ENCODE measurements around the gene ADAMTSL2. TPM values are rescaled to one million over a fixed set of nuclear protein-coding genes. Genes with fewer than 3 reads are reported as not detected.

Gene ADAMTSL2
- total RNA-seq, 3 donors from 2014 or later (not counting 1 experiment from before 2014, with no cell fraction given): not detected

DNA sequence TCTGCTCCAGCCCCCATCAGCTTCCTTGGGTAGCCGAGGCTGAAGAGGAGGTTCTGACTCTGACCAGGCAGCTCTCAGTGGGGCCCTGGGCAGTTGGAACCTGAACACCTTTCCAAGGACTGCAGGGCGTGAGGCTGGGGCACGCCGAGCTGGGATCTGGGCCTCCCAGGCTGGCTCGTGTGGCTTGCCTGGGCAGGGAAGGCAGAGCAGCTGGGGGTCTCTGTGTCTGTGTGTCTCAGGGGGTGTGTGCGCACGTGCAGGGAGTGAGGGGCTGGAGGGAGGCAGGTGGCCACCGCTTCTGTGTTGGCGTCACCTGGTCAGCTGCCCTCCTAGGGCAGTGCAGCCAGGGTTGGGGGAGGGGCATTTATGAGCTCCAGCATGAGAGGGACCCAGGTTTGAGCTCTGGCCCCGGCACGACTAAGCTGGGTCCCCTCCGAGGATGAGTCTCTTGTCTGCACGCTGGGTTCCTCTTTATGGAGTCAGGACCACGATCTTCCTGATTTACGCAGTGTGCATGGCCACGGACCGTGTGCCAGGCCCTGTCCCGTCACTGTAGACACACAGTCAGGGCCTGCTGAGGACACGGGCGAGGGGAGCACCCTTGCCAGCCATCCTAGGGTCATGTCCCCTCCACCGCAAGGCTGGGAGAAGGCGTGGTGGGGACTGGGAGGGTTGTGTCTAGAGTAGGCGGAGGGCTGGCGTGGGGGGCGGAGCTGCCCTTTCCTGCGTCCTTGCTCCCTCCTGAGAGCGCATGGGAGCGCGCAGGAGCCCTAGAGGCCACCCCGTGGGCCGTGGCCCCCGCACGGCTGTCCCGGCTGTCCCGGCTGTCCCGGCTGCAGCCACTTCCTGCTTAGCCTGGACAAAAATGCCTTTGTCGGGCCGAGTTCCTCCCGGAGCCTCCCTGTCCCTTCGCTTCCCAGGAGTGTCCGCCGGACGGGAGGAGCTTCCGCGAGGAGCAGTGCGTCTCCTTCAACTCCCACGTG is 4.6 kb downstream of the ADAMTSL2 start:
- TF ChIP-seq, protein P1, sequence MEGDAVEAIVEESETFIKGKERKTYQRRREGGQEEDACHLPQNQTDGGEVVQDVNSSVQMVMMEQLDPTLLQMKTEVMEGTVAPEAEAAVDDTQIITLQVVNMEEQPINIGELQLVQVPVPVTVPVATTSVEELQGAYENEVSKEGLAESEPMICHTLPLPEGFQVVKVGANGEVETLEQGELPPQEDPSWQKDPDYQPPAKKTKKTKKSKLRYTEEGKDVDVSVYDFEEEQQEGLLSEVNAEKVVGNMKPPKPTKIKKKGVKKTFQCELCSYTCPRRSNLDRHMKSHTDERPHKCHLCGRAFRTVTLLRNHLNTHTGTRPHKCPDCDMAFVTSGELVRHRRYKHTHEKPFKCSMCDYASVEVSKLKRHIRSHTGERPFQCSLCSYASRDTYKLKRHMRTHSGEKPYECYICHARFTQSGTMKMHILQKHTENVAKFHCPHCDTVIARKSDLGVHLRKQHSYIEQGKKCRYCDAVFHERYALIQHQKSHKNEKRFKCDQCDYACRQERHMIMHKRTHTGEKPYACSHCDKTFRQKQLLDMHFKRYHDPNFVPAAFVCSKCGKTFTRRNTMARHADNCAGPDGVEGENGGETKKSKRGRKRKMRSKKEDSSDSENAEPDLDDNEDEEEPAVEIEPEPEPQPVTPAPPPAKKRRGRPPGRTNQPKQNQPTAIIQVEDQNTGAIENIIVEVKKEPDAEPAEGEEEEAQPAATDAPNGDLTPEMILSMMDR (IDR thresholded peaks at IDR 0.05): no peak
- Histone ChIP-seq H3K4me1 (ENCODE audit: control insufficient read depth, insufficient read depth, low read length) (peaks cover 26% of the 10 kb centered on the region), H3K36me3 (ENCODE audit: control insufficient read depth, insufficient read depth, low read length) (no peaks in the 10 kb centered on the region), H3K27ac (ENCODE audit: low read length) (no peak overlapping the region), H3K4me3 (ENCODE audit: low read length) (no peak overlapping the region), H3K9me3 (ENCODE audit: control insufficient read depth, insufficient read depth, low read length) (no peaks in the 10 kb centered on the region), H3K27me3 (ENCODE audit: control insufficient read depth, insufficient read depth, low read length) (peaks cover 13% of the 10 kb centered on the region)
- DNase-seq (no peak), ATAC-seq (no peak)
- 39% methylated on average over 47 of the region's 47 CpGs for WGBS (ENCODE audit: insufficient coverage)
- intact Hi-C loops (cut with micrococcal nuclease): no loop called here
- Mint-ChIP-seq H3K36me3 (no peaks in the 10 kb centered on the region), H3K4me3 (no peak overlapping the region), H3K27ac (no peak overlapping the region), H3K27me3 (ENCODE audit: low read depth in 2 of 2) (peaks cover 8 to 21% of the 10 kb centered on the region in 2 donors), H3K4me1 (no peaks in the 10 kb centered on the region), H3K9me3 (no peaks in the 10 kb centered on the region)

DNA sequence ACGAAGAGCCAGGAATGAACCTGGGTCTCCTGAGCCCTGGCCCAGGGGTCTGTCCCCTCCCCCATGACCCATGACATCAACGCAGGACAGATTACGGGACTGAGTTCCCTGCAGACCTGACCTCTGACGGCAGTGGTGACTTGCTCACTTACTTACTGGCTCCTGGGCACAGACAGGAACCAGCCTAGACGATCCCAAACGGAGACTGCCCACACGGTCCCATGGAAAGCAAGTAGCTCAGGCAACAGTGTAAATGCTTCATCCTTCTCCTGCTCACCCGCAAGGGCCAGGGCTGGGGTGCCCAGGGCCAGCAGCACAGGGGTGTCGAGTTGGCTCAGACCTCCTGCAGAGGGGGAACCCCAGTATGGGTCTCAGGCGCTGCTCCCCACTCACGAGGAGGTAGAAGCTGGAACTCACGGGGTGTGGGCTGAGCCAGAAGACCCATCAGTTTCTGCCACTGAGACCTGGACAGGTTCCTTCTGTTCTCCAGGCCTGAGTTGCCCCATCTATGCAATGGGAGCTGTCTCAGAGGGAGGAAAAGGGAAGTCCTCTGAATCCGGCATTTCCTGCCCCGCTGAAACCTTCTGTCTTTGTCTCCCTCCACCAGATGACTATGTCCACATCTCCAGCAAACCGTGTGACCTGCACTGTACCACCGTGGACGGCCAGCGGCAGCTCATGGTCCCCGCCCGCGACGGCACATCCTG is 5.6 kb downstream of the ADAMTSL2 start:
- ATAC-seq (peak in 1 of 3 donors; percentile 17), DNase-seq (no peak)
- H3K27ac Mint-ChIP-seq: no peak overlapping the region
- TF ChIP-seq, protein P1 (IDR thresholded peaks at IDR 0.05): no peak
- intact Hi-C loops (cut with micrococcal nuclease): no loop called here
- no peak overlapping the region for H3K4me3 ChIP-seq (ENCODE audit: low read length)
- 37% methylated on average over 22 of the region's 22 CpGs for WGBS (ENCODE audit: insufficient coverage)
- H3K36me3 ChIP-seq (ENCODE audit: control insufficient read depth, insufficient read depth, low read length): no peaks in the 10 kb centered on the region
- no peaks in the 10 kb centered on the region for H3K4me1 Mint-ChIP-seq
- H3K27me3 ChIP-seq (ENCODE audit: control insufficient read depth, insufficient read depth, low read length): peaks cover 13% of the 10 kb centered on the region
- no peaks in the 10 kb centered on the region for H3K36me3 Mint-ChIP-seq
- H3K27me3 Mint-ChIP-seq (ENCODE audit: low read depth in 2 of 2): peaks cover 11 to 18% of the 10 kb centered on the region in 2 donors
- H3K9me3 Mint-ChIP-seq: no peaks in the 10 kb centered on the region
- no peak overlapping the region for H3K4me3 Mint-ChIP-seq
- H3K9me3 ChIP-seq (ENCODE audit: control insufficient read depth, insufficient read depth, low read length): no peaks in the 10 kb centered on the region
- H3K27ac ChIP-seq (ENCODE audit: low read length): no peak overlapping the region
- peaks cover 20% of the 10 kb centered on the region for H3K4me1 ChIP-seq (ENCODE audit: control insufficient read depth, insufficient read depth, low read length)

DNA sequence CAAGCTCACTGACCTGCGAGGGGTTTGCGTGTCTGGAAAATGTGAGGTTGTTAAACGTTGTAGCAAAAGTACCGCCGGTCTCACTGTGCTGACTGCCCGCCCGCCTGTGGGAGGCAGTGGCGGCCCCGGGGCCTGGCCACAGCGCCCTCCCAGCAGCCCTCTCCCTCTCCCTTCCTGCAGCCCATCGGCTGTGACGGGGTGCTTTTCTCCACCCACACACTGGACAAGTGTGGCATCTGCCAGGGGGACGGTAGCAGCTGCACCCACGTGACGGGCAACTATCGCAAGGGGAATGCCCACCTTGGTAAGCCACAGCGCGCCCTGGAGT is 6.2 kb downstream of the ADAMTSL2 start:
- no peaks in the 10 kb centered on the region for H3K9me3 Mint-ChIP-seq
- no peaks in the 10 kb centered on the region for H3K4me1 Mint-ChIP-seq
- no peak overlapping the region for H3K4me3 ChIP-seq (ENCODE audit: low read length)
- 26% methylated on average over 18 of the region's 18 CpGs for WGBS (ENCODE audit: insufficient coverage)
- intact Hi-C loops (cut with micrococcal nuclease): no loop called here
- H3K36me3 Mint-ChIP-seq: no peaks in the 10 kb centered on the region
- H3K36me3 ChIP-seq (ENCODE audit: control insufficient read depth, insufficient read depth, low read length): no peaks in the 10 kb centered on the region
- H3K27me3 ChIP-seq (ENCODE audit: control insufficient read depth, insufficient read depth, low read length): peaks cover 13% of the 10 kb centered on the region
- H3K4me3 Mint-ChIP-seq: no peak overlapping the region
- TF ChIP-seq, protein P1 (IDR thresholded peaks at IDR 0.05): no peak
- DNase-seq: no peak
- H3K4me1 ChIP-seq (ENCODE audit: control insufficient read depth, insufficient read depth, low read length): peaks cover 20% of the 10 kb centered on the region
- no peaks in the 10 kb centered on the region for H3K9me3 ChIP-seq (ENCODE audit: control insufficient read depth, insufficient read depth, low read length)
- no peak overlapping the region for H3K27ac Mint-ChIP-seq
- peaks cover 11 to 13% of the 10 kb centered on the region in 2 donors for H3K27me3 Mint-ChIP-seq (ENCODE audit: low read depth in 2 of 2)
- ATAC-seq: peak in 2 of 3 donors; percentile 31 to 67
- H3K27ac ChIP-seq (ENCODE audit: low read length): no peak overlapping the region

Data from natural killer cell (primary cell).